T follicular helper cell (primary cell): Measurements from ENCODE around the gene HS3ST2.
"Not testable (repeated sequence)": the region's sequence is repeated elsewhere in the genome, so short reads cannot be mapped to it uniquely, and the experiment has no call there.

ENCODE experiments used
- DNase-seq: peaks from one replicate; pipeline ENCODE4 v3.0.0-alpha.2; 2020; ENCODE audit warnings: low read depth

HS3ST2 gene

GRCh38 chr16:22813223-22813947, 577 bp upstream of the HS3ST2 start:
- no peak for DNase-seq

- DNase-seq, result no peak
Measured at GRCh38 chr16:22814711-22815105, 746 bp downstream of the HS3ST2 start.

GRCh38 chr16:22815863-22816262, 1.9 kb downstream of the HS3ST2 start:
- DNase-seq, result no peak

GRCh38 chr16:22816475-22816874, 2.5 kb downstream of the HS3ST2 start:
- no peak for DNase-seq

- DNase-seq, result not testable (repeated sequence)
Measured at GRCh38 chr16:22818736-22819135, 4.8 kb downstream of the HS3ST2 start.

GRCh38 chr16:22838681-22839080, 24.7 kb downstream of the HS3ST2 start:
- DNase-seq, result no peak

GRCh38 chr16:22842031-22842430, 28.1 kb downstream of the HS3ST2 start:
- DNase-seq, result not testable (repeated sequence)

- DNase-seq, result no peak
Measured at GRCh38 chr16:22843122-22843521, 29.2 kb downstream of the HS3ST2 start.

GRCh38 chr16:22843856-22844255, 29.9 kb downstream of the HS3ST2 start:
- DNase-seq, result no peak

- no peak for DNase-seq
Measured at GRCh38 chr16:22844416-22844815, 30.5 kb downstream of the HS3ST2 start.

- DNase-seq, result no peak
Measured at GRCh38 chr16:22847100-22847499, 33.1 kb downstream of the HS3ST2 start.

GRCh38 chr16:22847690-22848089, 33.7 kb downstream of the HS3ST2 start:
- DNase-seq, result no peak

- no peak for DNase-seq
Measured at GRCh38 chr16:22848451-22848850, 34.5 kb downstream of the HS3ST2 start.

GRCh38 chr16:22849517-22849916, 35.6 kb downstream of the HS3ST2 start:
- no peak for DNase-seq

GRCh38 chr16:22855231-22855630, 41.3 kb downstream of the HS3ST2 start:
- no peak for DNase-seq

- DNase-seq, result no peak
Measured at GRCh38 chr16:22857296-22858025, 43.5 kb downstream of the HS3ST2 start.

GRCh38 chr16:22859925-22860324, 46.0 kb downstream of the HS3ST2 start:
- no peak for DNase-seq

GRCh38 chr16:22861580-22861979, 47.6 kb downstream of the HS3ST2 start:
- DNase-seq, result no peak

- no peak for DNase-seq
Measured at GRCh38 chr16:22862046-22862445, 48.1 kb downstream of the HS3ST2 start.

GRCh38 chr16:22864375-22864774, 50.4 kb downstream of the HS3ST2 start:
- DNase-seq, result no peak

GRCh38 chr16:22868593-22869224, 54.7 kb downstream of the HS3ST2 start:
- DNase-seq, result no peak

- DNase-seq, result no peak
Measured at GRCh38 chr16:22871861-22872260, 57.9 kb downstream of the HS3ST2 start.

GRCh38 chr16:22874394-22874793, 60.4 kb downstream of the HS3ST2 start:
- DNase-seq, result no peak
